ENCODE data around the gene MORN4. TPM values are rescaled to one million over a fixed set of nuclear protein-coding genes. Genes with fewer than 3 reads are reported as not detected.
A peak's percentile ranks its signal among the peaks of the same experiment; 100 is the strongest.
"Not testable (repeated sequence)": the region's sequence is repeated elsewhere in the genome, so short reads cannot be mapped to it uniquely, and the experiment has no call there.

MORN4 gene
- total RNA-seq: 0.98 and 3.6 TPM in 2 replicates

GRCh38 chr10:97632949-97633884 lies at the start of gene MORN4:
TSS of gene MORN4 (minus strand) at chr10:97633500. CDS start at chr10:97619653, 13,847 bp downstream.
- peak; percentile 95 for DNase-seq

- no peak for DNase-seq
Observed at GRCh38 chr10:97682042-97682441, 48.7 kb upstream of the MORN4 start.

GRCh38 chr10:97679594-97679993 lies 46.3 kb upstream of the MORN4 start:
- DNase-seq: no peak

GRCh38 chr10:97676770-97677581 lies 43.7 kb upstream of the MORN4 start:
- DNase-seq: peak; percentile 74

GRCh38 chr10:97675222-97675621 lies 41.9 kb upstream of the MORN4 start:
- DNase-seq: no peak

- no peak for DNase-seq
Observed at GRCh38 chr10:97673736-97674525, 40.6 kb upstream of the MORN4 start.

- DNase-seq: no peak
Observed at GRCh38 chr10:97669571-97669970, 36.3 kb upstream of the MORN4 start.

- DNase-seq: no peak
Observed at GRCh38 chr10:97667463-97667862, 34.2 kb upstream of the MORN4 start.

- DNase-seq: no peak
Observed at GRCh38 chr10:97666992-97667391, 33.7 kb upstream of the MORN4 start.

GRCh38 chr10:97664282-97664850 lies 31.1 kb upstream of the MORN4 start:
- DNase-seq: no peak

GRCh38 chr10:97659589-97659988 lies 26.3 kb upstream of the MORN4 start:
- no peak for DNase-seq

GRCh38 chr10:97656777-97657176 lies 23.5 kb upstream of the MORN4 start:
- no peak for DNase-seq

- no peak for DNase-seq
Observed at GRCh38 chr10:97651773-97652172, 18.5 kb upstream of the MORN4 start.

- DNase-seq: no peak
Observed at GRCh38 chr10:97650726-97651125, 17.4 kb upstream of the MORN4 start.

- not testable (repeated sequence) for DNase-seq
Observed at GRCh38 chr10:97649405-97649750, 16.1 kb upstream of the MORN4 start.

- DNase-seq: peak; percentile 91
Observed at GRCh38 chr10:97648562-97649404, 15.5 kb upstream of the MORN4 start.

GRCh38 chr10:97647556-97647955 lies 14.3 kb upstream of the MORN4 start:
- peak; percentile 13 for DNase-seq

GRCh38 chr10:97644936-97645335 lies 11.6 kb upstream of the MORN4 start:
- DNase-seq: no peak

- DNase-seq: no peak
Observed at GRCh38 chr10:97643441-97643985, 10.2 kb upstream of the MORN4 start.

- not testable (repeated sequence) for DNase-seq
Observed at GRCh38 chr10:97642471-97643159, 9.3 kb upstream of the MORN4 start.
